ENCODE results near the gene SEL1L3. TPM values are rescaled to one million over a fixed set of nuclear protein-coding genes. Genes with fewer than 3 reads are reported as not detected.

The SEL1L3 gene
- polyA plus RNA-seq, 1 of the 3 experiments (the other 2 are of a cell fraction), result 2.2 TPM

DNA sequence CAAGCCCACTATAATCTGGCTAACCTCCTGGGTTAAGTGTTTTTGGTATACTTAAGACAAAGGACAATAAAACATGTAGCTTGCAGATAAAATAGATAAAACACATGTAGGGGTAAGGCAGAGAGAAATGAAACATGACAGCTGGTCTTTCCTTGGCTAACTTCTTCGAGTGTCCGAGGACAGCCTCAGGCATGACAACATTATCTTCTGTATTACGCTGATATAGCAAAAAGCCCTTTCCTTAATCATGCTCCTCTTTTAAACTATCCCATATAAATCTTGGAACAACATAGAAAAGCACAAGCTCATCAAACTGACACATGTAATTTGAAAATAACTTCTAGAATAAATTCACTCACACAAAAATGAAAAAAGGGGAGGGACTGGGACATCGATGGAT is 91.1 kb downstream of the SEL1L3 start (continued):
- TF ChIP-seq REST (IDR thresholded peaks at IDR 0.05; ENCODE audit: low read depth, low read length) (no peak), FOXJ3 (CRISPR knock-in tag; IDR thresholded peaks at IDR 0.05) (no peak)

GRCh38 chr4:25770847-25771246 is 91.9 kb downstream of the SEL1L3 start:
- Histone ChIP-seq H3K27me3 (ENCODE audit: insufficient read depth) (no peaks in the 10 kb centered on the region), H3K36me3 (replicated peaks in 1 of 2; ENCODE audit: control insufficient read depth in 1 of 2, insufficient read depth in 2 of 2, low read length in 1 of 2) (peaks cover 0 to under 1% of the 10 kb centered on the region in 2 experiments), H3K4me3 (ENCODE audit: low read depth in 2 of 2, low read length in 1 of 2) (no peak overlapping the region), H3K9me2 (no peaks in the 10 kb centered on the region), H4K20me1 (ENCODE audit: insufficient read depth) (no peaks in the 10 kb centered on the region), H2AFZ (ENCODE audit: low read depth) (no peak overlapping the region), H3K9ac (no peak overlapping the region), H3K79me2 (ENCODE audit: insufficient read depth) (no peaks in the 10 kb centered on the region), H3K27ac (ENCODE audit: low read depth in 2 of 2, low read length in 1 of 2) (no peak overlapping the region), H3K4me2 (no peak overlapping the region), H3F3A (replicated peaks; ENCODE audit: insufficient read depth) (peaks cover 2% of the 10 kb centered on the region), H3K9me3 (no peaks in the 10 kb centered on the region), H3K4me1 (ENCODE audit: control insufficient read depth in 1 of 2, insufficient read depth in 2 of 2, low read depth in 1 of 2, low read length in 1 of 2) (no peaks in the 10 kb centered on the region)
- TF ChIP-seq ELF1 (IDR thresholded peaks at IDR 0.05), result no peak
- POLR2A ChIA-PET, result no interaction called here
- 70% methylated on average over 1 of the region's 1 CpG for WGBS (ENCODE audit: low lambda C conversion rate)
- no peak for DNase-seq
- CTCF ChIA-PET, result interaction anchor here (0.9 to 9.0 kb wide), 4 partner anchors 9 to 459 kb away, joined by 3 to 166 read pairs (median 3); partner anchors contain the start of gene ZCCHC4

- Histone ChIP-seq H3K9me3 (no peaks in the 10 kb centered on the region), H3K4me2 (no peak overlapping the region), H3K4me3 (ENCODE audit: low read depth in 2 of 2, low read length in 1 of 2) (no peak overlapping the region), H3K36me3 (replicated peaks in 1 of 2; ENCODE audit: control insufficient read depth in 1 of 2, insufficient read depth in 2 of 2, low read length in 1 of 2) (no peaks in the 10 kb centered on the region), H3K9ac (no peak overlapping the region), H3K4me1 (ENCODE audit: control insufficient read depth in 1 of 2, insufficient read depth in 2 of 2, low read depth in 1 of 2, low read length in 1 of 2) (no peaks in the 10 kb centered on the region), H4K20me1 (ENCODE audit: insufficient read depth) (no peaks in the 10 kb centered on the region), H3K27me3 (ENCODE audit: insufficient read depth) (no peaks in the 10 kb centered on the region), H3K9me2 (no peaks in the 10 kb centered on the region), H3K27ac (ENCODE audit: low read depth in 2 of 2, low read length in 1 of 2) (no peak overlapping the region), H2AFZ (ENCODE audit: low read depth) (no peak overlapping the region; the same call in 1 of the 2 replicates), H3K79me2 (ENCODE audit: insufficient read depth) (no peaks in the 10 kb centered on the region), H3F3A (replicated peaks; ENCODE audit: insufficient read depth) (peaks cover 2% of the 10 kb centered on the region)
- WGBS (ENCODE audit: low lambda C conversion rate), result 34% methylated on average over 4 of the region's 4 CpGs
- ChIA-PET CTCF (interaction anchor here (0.7 to 9.0 kb wide), 13 partner anchors 13 to 351 kb away, joined by 3 to 166 read pairs (median 6); no protein-coding TSS in a partner anchor), POLR2A (no interaction called here)
- no peak for DNase-seq
- no peak for TF ChIP-seq EP300 (IDR thresholded peaks at IDR 0.05; ENCODE audit: borderline replicate concordance in 1 of 2, low read depth in 1 of 2, low read length in 1 of 2)
- TF ChIP-seq SMC3 (IDR thresholded peaks at IDR 0.05; ENCODE audit: low read depth, low read length), result no peak
- no peak for TF ChIP-seq IRF3 (IDR thresholded peaks at IDR 0.05; ENCODE audit: low read depth, low read length)
- no peak for TF ChIP-seq GATA2 (CRISPR knock-in tag; IDR thresholded peaks at IDR 0.05)
- TF ChIP-seq, protein P1, sequence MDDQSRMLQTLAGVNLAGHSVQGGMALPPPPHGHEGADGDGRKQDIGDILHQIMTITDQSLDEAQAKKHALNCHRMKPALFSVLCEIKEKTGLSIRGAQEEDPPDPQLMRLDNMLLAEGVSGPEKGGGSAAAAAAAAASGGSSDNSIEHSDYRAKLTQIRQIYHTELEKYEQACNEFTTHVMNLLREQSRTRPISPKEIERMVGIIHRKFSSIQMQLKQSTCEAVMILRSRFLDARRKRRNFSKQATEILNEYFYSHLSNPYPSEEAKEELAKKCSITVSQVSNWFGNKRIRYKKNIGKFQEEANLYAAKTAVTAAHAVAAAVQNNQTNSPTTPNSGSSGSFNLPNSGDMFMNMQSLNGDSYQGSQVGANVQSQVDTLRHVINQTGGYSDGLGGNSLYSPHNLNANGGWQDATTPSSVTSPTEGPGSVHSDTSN (IDR thresholded peaks at IDR 0.05), result no peak
- TF ChIP-seq, protein P2, sequence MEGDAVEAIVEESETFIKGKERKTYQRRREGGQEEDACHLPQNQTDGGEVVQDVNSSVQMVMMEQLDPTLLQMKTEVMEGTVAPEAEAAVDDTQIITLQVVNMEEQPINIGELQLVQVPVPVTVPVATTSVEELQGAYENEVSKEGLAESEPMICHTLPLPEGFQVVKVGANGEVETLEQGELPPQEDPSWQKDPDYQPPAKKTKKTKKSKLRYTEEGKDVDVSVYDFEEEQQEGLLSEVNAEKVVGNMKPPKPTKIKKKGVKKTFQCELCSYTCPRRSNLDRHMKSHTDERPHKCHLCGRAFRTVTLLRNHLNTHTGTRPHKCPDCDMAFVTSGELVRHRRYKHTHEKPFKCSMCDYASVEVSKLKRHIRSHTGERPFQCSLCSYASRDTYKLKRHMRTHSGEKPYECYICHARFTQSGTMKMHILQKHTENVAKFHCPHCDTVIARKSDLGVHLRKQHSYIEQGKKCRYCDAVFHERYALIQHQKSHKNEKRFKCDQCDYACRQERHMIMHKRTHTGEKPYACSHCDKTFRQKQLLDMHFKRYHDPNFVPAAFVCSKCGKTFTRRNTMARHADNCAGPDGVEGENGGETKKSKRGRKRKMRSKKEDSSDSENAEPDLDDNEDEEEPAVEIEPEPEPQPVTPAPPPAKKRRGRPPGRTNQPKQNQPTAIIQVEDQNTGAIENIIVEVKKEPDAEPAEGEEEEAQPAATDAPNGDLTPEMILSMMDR (IDR thresholded peaks at IDR 0.05), result no peak
- TF ChIP-seq RCOR1 (IDR thresholded peaks at IDR 0.05; ENCODE audit: low read length), result no peak
- no peak for TF ChIP-seq GABPA (IDR thresholded peaks at IDR 0.05; ENCODE audit: low read depth)
- no peak for TF ChIP-seq RFX5 (IDR thresholded peaks at IDR 0.05; ENCODE audit: low read length)
- no peak for TF ChIP-seq TEAD4 (IDR thresholded peaks at IDR 0.05; ENCODE audit: borderline replicate concordance, insufficient read depth)
- no peak for TF ChIP-seq FOSL2 (IDR thresholded peaks at IDR 0.05; ENCODE audit: borderline replicate concordance, low read depth)
- TF ChIP-seq NFIC (IDR thresholded peaks at IDR 0.05; ENCODE audit: borderline replicate concordance), result no peak
- TF ChIP-seq POLR2AphosphoS5 (IDR thresholded peaks at IDR 0.05; ENCODE audit: low read depth, low read length), result no peak
- TF ChIP-seq NRF1 (IDR thresholded peaks at IDR 0.05; ENCODE audit: low read depth, low read length), result no peak
Measured at GRCh38 chr4:25769251-25769650, 93.5 kb downstream of the SEL1L3 start.
